ENCODE measurements around the gene BOK.
"Not testable (repeated sequence)": the region's sequence is repeated elsewhere in the genome, so short reads cannot be mapped to it uniquely, and the experiment has no call there.

Gene BOK

GRCh38 chr2:241553512-241553830 is 5.1 kb upstream of the BOK start:
- intact Hi-C loops (cut with DNase I) = no loop called here
- no peak for DNase-seq

GRCh38 chr2:241553981-241554380 is 4.6 kb upstream of the BOK start:
- intact Hi-C loops (cut with DNase I) = no loop called here
- peak in 1 of 10 donors; percentile 82 for DNase-seq

DNA sequence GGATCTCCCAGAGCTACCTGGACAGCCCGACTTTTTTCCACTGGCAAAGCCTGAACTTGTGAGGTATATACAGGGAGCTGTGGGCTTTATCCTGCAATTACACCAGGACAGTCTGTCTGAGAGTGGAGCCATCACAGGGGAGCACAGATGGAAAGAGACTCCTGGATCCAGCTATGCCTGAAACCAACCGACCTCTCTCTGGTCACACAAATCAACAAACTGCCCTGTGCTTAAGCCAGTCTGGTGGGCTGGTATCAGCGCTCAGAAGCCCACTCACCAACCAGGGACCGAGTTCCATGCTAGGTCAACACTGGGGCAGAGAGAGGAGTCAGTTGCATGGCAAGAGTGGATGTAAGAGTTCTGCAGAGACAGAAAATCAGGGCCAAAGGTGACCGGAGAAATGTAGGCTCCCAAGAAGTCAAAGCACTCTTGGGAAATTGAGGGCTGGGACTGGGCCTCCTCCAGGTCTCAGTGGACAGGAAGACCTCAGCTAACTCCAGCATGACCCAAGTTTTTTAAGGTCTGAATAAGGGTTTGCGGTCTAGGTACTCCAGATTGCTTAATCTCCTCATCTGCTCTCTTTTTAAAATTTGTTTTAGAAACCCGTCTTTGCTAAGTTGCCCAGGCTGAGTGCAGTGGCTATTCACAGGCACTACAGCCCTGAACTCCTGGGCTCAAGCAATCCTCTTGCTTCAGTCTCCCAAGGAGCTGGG is 3.8 kb upstream of the BOK start:
- DNase-seq = no peak
- intact Hi-C loops (cut with DNase I) = loop anchor here (5.0 kb wide), 1 partner anchor 47 kb away; the partner anchor contains the start of gene STK25

DNA sequence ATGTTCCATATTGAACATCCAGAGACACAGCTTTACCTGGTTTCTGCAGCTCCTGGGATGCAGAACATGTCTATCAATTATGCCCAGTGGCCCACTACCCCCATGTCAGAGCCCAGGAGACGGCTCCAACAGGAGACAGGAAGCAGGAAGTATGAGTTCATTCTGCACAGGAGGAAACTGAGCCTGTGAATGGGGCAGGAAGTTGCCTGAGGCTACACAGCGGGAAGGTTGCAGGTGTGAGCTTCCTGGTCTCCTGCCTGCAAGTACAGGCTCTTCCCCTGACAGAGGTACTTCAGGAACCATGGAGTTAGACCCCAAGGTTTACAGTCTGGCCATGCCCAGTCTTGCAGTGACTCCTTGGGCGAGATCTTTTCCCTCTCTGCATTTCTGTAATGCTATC is 2.8 kb upstream of the BOK start:
- intact Hi-C loops (cut with DNase I) = loop anchor here (5.0 kb wide), 1 partner anchor 48 kb away; the partner anchor contains the start of gene STK25
- DNase-seq = peak in 1 of 10 donors; percentile 2

- intact Hi-C loops (cut with DNase I) = loop anchor here (5.0 kb wide), 1 partner anchor 49 kb away; the partner anchor contains the start of gene STK25
- no peak for DNase-seq
Measured at GRCh38 chr2:241556746-241557145, 1.8 kb upstream of the BOK start.

DNA sequence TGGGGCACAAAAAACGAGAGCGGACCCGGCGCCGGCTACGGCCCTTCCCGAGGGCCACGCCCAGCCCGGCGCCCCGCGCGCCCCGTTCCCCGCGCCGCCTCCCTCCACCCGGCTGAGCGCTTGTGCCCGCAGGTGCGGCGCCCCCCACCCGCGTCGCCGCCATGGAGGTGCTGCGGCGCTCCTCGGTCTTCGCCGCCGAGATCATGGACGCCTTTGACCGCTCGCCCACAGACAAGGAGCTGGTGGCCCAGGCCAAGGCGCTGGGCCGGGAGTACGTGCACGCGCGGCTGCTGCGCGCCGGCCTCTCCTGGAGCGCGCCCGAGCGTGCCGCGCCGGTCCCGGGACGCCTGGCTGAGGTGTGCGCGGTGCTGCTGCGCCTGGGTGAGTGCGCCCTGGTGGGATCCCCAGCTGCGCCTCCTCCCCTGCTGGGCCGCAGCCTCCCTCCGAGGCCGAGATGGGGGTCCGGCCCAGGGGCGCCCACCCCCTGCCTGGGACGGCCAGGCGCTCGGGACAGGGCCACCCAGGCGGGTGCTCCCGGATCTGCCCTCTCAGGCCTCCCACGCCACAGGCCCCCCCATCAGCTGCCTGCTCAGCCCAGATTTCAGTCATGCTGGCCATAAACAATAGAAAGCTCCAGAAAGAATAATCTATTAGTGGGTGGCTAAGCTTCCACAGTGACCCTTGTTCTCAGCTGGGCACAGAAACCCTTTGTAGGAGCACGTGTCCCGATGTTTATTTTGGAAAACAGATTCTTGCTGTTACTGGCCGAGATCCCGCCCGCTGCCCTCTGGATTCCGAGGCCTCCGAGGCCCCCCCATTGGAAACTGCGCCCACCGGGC is 997 bp downstream of the BOK start:
- DNase-seq = peak; percentile 57 to 96 (median 76)
- intact Hi-C loops (cut with DNase I) = loop anchor here (5.0 kb wide), 1 partner anchor 52 kb away; the partner anchor contains the start of gene STK25

DNA sequence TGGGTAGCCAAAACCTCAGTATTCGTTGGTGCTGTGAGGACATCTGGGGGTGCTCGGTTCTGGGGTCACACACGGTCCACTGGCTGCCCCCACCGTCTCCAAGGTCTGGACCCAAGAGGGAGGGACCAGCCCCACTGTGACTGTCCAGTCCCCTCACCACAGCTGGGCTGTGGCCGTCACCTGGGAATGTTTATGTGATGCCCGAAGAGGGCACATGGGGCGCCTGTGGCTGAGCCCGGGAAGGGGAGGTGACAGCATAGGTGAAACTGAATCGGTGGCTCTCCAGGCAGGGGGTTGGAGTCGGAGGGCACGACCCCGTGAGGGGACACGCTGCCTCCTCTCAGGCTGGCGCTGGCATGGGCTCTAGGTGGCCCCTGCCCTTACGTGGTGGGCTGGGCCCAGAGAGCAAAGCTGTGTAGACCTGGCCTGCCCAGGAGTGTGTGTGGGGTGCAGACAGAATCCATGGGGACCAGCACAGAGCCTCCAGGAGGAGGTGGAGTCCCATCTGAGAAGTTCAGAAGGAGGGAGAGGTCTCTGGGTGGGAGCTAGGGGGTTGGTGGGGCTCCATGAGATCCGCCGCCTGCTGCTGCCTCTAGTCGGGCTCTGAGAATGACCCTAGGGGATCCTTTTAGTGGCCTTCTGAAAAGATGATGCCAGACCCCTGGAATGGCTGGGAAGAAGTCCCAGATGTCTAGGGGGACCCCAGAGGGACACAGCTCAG is 1.8 kb downstream of the BOK start:
- peak in 3 of 10 donors; percentile 71 to 78 (median 74) for DNase-seq
- intact Hi-C loops (cut with DNase I) = no loop called here

DNA sequence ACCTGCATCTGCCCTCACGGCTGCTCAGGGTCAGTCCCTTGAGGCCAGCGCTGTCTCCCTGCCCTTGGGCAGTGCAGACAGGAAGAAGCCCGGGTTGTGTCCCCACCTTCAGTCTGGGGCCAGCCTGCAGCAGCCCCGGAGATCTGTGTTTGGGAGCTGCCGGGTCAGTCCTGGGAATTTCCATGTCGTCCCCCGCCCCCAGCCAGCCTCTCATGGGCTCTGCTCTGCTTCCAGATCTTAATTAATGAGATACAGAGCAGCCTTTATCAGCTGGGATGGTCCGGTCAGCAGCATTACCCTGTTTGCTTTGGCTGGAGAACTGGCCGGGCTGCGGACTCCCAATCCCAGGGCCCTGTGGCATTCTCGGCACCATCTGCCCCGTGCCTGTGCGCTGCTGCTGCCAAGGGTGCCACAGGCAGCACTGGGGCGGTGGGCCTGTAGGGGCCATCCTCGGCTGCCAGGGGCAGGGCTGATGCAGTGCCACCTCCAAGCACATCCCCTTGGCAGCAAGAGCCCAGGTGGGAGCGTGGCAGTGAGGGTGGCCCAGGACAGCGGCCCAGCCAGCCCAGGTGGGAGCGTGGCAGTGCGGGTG is 2.4 kb downstream of the BOK start:
- intact Hi-C loops (cut with DNase I) = no loop called here

GRCh38 chr2:241561832-241562231 is 3.3 kb downstream of the BOK start:
- intact Hi-C loops (cut with DNase I) = no loop called here
- DNase-seq = peak; percentile 73 to 98 (median 85)

More for the DNA sequence above, 2.4 kb downstream of the BOK start:
- DNase-seq = peak in 4 of 10 donors; percentile 43 to 88 (median 78)

GRCh38 chr2:241562269-241562891 is 3.8 kb downstream of the BOK start:
- intact Hi-C loops (cut with DNase I) = no loop called here
- DNase-seq = peak in 3 of 10 donors; percentile 69 to 90 (median 81)

GRCh38 chr2:241563031-241563507 is 4.5 kb downstream of the BOK start:
- peak in 2 of 10 donors; percentile 60 to 72 for DNase-seq
- intact Hi-C loops (cut with DNase I) = no loop called here

DNA sequence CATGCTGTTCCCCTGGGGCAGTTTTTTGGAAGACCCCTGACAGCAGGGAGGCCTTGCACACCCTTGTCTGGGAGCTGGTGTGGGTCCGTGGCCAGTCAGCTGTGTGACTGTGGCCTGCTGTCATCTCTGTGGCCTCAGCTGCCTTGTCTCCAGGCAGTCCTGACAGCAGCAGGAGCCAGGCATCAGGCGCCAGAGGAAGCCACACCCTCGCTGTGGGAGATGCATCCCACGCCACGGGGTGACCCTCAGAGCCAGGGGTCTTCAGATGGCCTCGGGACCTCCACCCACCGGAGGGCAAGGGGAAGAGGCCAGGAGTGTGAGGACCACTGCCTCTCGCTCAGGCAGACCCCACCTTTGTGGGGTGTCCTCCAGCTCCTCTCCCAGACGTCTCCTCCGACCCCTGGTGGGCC is 5.0 kb downstream of the BOK start:
- peak in 2 of 10 donors; percentile 65 to 67 for DNase-seq
- intact Hi-C loops (cut with DNase I) = no loop called here

DNA sequence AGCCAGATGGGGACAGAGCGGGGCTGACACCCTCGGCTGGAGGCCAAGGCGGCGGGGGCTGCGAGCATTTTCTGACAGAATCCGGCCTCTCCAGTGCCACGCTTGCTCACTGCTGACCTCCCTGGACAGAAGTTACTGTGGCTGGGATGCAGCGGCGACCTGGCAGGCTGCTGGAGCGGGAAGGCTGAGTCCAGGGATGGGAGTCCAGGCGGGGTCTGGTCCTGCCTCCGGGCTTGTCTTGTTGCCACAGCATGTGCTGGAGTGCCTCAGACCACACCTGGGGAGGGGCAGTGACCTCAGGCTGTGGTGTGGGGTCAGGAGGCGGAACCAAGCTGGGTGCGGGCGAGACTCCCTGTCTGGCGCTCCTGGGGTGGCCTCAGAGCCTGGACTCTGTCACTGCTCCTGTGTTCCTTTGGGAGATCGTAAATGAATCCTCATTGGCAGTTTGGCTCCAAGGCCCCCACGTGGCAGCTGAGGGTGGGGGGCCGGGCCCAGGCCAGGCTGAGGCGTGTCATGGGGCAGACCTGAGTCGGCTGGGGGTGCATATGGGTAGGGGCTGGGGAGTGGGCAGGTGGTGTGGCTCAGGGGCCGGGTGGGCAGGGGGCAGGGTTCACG is 5.5 kb downstream of the BOK start:
- intact Hi-C loops (cut with DNase I) = no loop called here
- peak in 3 of 10 donors; percentile 57 to 77 (median 68) for DNase-seq

DNA sequence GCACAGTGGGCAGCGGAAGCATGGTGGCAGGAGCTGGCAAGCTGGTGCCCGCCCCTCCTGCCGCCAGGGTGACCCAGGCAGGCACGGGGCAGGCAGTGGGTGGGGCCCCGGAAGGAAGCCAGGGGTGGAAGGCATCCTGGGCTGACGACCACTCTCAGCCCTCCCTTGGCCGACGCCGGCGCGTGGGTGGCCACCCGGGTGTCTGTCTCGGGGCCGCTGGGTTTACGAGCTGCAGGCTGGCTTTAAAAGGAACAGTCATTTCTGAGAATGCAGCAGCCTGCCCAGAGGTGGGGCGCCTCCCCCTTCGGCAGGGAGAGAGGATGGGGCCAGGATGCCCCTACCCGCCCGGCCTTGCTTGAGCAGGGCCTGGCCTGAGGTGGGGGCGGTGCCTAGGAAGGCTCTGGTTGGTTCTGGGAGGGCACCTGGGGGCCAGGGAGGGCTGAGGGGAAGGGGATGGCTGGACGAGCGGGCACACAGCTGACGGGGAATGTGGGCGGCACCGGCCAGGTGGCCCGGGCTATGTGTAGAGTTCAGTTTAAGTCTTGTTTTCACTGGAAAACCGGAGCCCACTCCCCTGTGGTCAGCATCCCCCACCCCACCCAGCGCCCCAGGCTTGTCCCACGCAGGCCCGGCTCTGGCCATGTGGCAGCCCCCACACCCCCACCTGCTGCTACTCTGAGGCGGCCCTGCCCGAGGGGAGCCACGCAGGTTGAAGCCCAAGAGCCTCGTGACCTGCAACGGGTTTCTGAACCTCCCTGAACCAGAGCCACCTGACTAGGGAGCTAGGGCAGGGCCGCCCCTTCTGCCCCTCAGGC is 6.3 kb downstream of the BOK start:
- intact Hi-C loops (cut with DNase I) = no loop called here
- DNase-seq = peak in 3 of 10 donors; percentile 66 to 81 (median 70)

- intact Hi-C loops (cut with DNase I) = no loop called here
- DNase-seq = peak in 2 of 10 donors; percentile 63 to 75
Measured at GRCh38 chr2:241565411-241565810, 6.9 kb downstream of the BOK start.

DNA sequence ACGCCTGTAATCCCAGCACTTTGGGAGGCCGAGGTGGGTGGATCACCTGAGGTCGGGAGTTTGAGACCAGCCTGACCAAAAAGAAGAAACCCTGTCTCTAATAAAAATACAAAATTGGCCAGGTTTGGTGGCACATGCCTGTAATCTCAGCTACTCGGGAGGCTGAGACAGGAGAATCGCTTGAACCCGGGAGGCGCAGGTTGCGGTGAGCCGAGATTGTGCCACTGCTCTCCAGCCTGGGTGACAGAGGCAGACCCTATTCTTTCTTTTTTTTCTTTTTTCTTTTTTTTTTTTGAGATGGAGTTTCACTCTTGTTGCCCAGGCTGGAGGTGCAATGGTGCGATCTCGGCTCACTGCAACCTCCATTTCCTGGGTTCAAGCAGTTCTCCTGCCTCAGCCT is 7.5 kb downstream of the BOK start:
- DNase-seq = peak in 3 of 10 donors; percentile 36 to 58 (median 58)
- intact Hi-C loops (cut with DNase I) = not testable (repeated sequence)

DNA sequence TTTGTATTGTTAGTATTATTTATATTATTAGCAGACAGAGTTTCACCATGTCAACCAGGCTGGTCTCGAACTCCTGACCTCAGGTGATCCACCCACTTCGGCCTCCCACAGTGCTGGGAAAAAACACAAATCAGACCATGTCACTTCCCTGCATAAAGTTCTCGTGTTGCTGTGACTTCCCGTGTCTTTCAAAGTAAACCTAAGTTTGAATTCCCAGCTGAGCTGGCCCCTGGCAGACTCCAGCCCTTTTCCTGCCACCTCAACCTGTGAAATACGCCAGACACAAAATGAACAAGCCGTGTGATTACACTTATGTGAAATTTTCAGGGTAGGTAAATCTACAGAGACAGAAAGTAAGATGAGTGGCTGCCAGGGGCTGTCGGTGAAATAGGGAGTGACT is 7.9 kb downstream of the BOK start:
- intact Hi-C loops (cut with DNase I) = no loop called here
- DNase-seq = peak in 2 of 10 donors; percentile 13 to 26

- DNase-seq = peak in 3 of 10 donors; percentile 21 to 67 (median 30)
- intact Hi-C loops (cut with DNase I) = not testable (repeated sequence)
Measured at GRCh38 chr2:241567266-241567665, 8.7 kb downstream of the BOK start.

All from posterior cingulate gyrus (tissue), 11 donors.